ENCODE data around the gene UBB. TPM values are rescaled to one million over a fixed set of nuclear protein-coding genes. Genes with fewer than 3 reads are reported as not detected.
A peak's percentile ranks its signal among the peaks of the same experiment; 100 is the strongest.

Gene UBB
- total RNA-seq, result 1,000 to 10,000 TPM; 1,492 to 1,665 (median 1,530) TPM
- total RNA-seq (2013), result 1,578 TPM

DNA sequence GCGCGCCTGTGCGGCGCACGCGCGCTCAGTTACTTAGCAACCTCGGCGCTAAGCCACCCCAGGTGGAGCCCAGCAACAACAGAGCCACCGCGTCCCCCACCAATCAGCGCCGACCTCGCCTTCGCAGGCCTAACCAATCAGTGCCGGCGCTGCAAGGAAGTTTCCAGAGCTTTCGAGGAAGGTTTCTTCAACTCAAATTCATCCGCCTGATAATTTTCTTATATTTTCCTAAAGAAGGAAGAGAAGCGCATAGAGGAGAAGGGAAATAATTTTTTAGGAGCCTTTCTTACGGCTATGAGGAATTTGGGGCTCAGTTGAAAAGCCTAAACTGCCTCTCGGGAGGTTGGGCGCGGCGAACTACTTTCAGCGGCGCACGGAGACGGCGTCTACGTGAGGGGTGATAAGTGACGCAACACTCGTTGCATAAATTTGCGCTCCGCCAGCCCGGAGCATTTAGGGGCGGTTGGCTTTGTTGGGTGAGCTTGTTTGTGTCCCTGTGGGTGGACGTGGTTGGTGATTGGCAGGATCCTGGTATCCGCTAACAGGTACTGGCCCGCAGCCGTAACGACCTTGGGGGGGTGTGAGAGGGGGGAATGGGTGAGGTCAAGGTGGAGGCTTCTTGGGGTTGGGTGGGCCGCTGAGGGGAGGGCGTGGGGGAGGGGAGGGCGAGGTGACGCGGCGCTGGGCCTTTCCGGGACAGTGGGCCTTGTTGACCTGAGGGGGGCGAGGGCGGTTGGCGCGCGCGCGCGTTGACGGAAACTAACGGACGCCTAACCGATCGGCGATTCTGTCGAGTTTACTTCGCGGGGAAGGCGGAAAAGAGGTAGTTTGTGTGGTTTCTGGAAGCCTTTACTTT is at the start of gene UBB:
Gene UBB, plus strand, starts transcription at position 452 of the 856 bp plus-strand sequence. CDS start 817 bp downstream, outside the sequence.
- DNase-seq (peak; percentile 91 to 98), ATAC-seq (peak; percentile 86 to 95 (median 87))
- no peak for TF ChIP-seq CTCF (IDR thresholded peaks at IDR 0.05)
- Mint-ChIP-seq H3K4me3 (peak within 1 kb of the TSS; percentile 99), H3K4me1 (peaks cover 40 to 45% of the 10 kb centered on the region in 2 donors), H3K27me3 (ENCODE audit: low read depth in 2 of 2) (no peaks in the 10 kb centered on the region), H3K36me3 (peaks cover 13% of the 10 kb centered on the region), H3K27ac (peak within 1 kb of the TSS; percentile 99 to 100), H3K9me3 (no peaks in the 10 kb centered on the region)
- Histone ChIP-seq H3K4me3 (ENCODE audit: low read length) (peak within 1 kb of the TSS; percentile 58), H3K27ac (ENCODE audit: low read length) (peak within 1 kb of the TSS; percentile 90), H3K4me1 (ENCODE audit: control insufficient read depth, insufficient read depth, low read length) (peaks cover 22% of the 10 kb centered on the region), H3K27me3 (ENCODE audit: control insufficient read depth, insufficient read depth, low read length) (no peaks in the 10 kb centered on the region), H3K9me3 (ENCODE audit: control insufficient read depth, insufficient read depth, low read length) (no peaks in the 10 kb centered on the region), H3K36me3 (ENCODE audit: control insufficient read depth, insufficient read depth, low read length) (peaks cover 15% of the 10 kb centered on the region)
- WGBS (ENCODE audit: insufficient coverage), result under 1% methylated on average over 66 of the region's 67 CpGs
- intact Hi-C loops (cut with micrococcal nuclease), result loop anchor here (1.0 to 5.0 kb wide), 3 partner anchors 36 to 156 kb away; no protein-coding TSS in a partner anchor

GRCh38 chr17:16338391-16338790 is 42.5 kb upstream of the UBB start:
- no peaks in the 10 kb centered on the region for H3K9me3 ChIP-seq (ENCODE audit: control insufficient read depth, insufficient read depth, low read length)
- Mint-ChIP-seq H3K27ac (no peak overlapping the region), H3K27me3 (ENCODE audit: low read depth in 2 of 2) (no peaks in the 10 kb centered on the region), H3K9me3 (no peaks in the 10 kb centered on the region), H3K36me3 (no peaks in the 10 kb centered on the region), H3K4me3 (no peak overlapping the region), H3K4me1 (no peaks in the 10 kb centered on the region)
- intact Hi-C loops (cut with micrococcal nuclease), result no loop called here
- H3K27me3 ChIP-seq (ENCODE audit: control insufficient read depth, insufficient read depth, low read length), result no peaks in the 10 kb centered on the region
- no peak overlapping the region for H3K27ac ChIP-seq (ENCODE audit: low read length)
- no peak for TF ChIP-seq CTCF (IDR thresholded peaks at IDR 0.05)
- no peak overlapping the region for H3K4me3 ChIP-seq (ENCODE audit: low read length)
- no peak for DNase-seq
- no peak for ATAC-seq
- H3K4me1 ChIP-seq (ENCODE audit: control insufficient read depth, insufficient read depth, low read length), result no peaks in the 10 kb centered on the region
- WGBS (ENCODE audit: insufficient coverage), result 96% methylated on average over 2 of the region's 3 CpGs
- peaks cover 5% of the 10 kb centered on the region for H3K36me3 ChIP-seq (ENCODE audit: control insufficient read depth, insufficient read depth, low read length)

DNA sequence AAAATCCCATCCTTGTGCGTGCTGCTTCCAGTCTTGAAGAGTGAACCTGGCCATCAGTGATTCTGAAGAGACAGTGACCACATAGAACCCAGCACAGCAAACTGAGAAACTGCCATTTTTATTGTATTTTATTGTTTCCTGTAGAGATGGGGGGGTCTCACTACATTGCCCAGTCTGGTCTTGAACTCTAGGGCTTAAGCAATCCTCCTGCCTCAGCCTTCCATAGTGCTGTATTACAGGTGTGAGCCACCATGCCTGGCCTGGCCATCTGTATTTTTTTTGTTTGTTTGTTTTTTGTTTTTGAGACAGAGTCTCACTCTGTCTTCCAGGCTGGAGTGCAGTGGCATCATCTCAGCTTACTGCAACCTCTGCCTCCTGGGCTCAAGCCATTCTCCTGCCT is 41.5 kb upstream of the UBB start:
- no peak overlapping the region for H3K4me3 Mint-ChIP-seq
- intact Hi-C loops (cut with micrococcal nuclease), result no loop called here
- Histone ChIP-seq H3K9me3 (ENCODE audit: control insufficient read depth, insufficient read depth, low read length) (no peaks in the 10 kb centered on the region), H3K27ac (ENCODE audit: low read length) (no peak overlapping the region), H3K4me3 (ENCODE audit: low read length) (no peak overlapping the region), H3K4me1 (ENCODE audit: control insufficient read depth, insufficient read depth, low read length) (no peaks in the 10 kb centered on the region), H3K36me3 (ENCODE audit: control insufficient read depth, insufficient read depth, low read length) (peaks cover 13% of the 10 kb centered on the region), H3K27me3 (ENCODE audit: control insufficient read depth, insufficient read depth, low read length) (no peaks in the 10 kb centered on the region)
- no peaks in the 10 kb centered on the region for H3K9me3 Mint-ChIP-seq
- 100% methylated on average over 1 of the region's 1 CpG for WGBS (ENCODE audit: insufficient coverage)
- H3K27me3 Mint-ChIP-seq (ENCODE audit: low read depth in 2 of 2), result no peaks in the 10 kb centered on the region
- no peak for DNase-seq
- H3K36me3 Mint-ChIP-seq, result no peaks in the 10 kb centered on the region
- H3K4me1 Mint-ChIP-seq, result no peaks in the 10 kb centered on the region
- no peak for ATAC-seq
- TF ChIP-seq CTCF (IDR thresholded peaks at IDR 0.05), result no peak
- H3K27ac Mint-ChIP-seq, result no peak overlapping the region
